CD4-positive, alpha-beta T cell (primary cell): Measurements from ENCODE around the gene ZNF484. TPM values are rescaled to one million over a fixed set of nuclear protein-coding genes. Genes with fewer than 3 reads are reported as not detected.

Experiments
- ATAC-seq: fragments of 200-7000 bp; cut with Tn5 transposase; one replicate; pipeline ENCODE4 v1.10.0; 2022; ENCODE audit warnings: mild to moderate bottlenecking; ENCODE audit not compliant: poor library complexity
- CTCF ChIA-PET: fragments of 350-600 bp; sonication (Branson Sonifier 250); formaldehyde crosslinking; loops from one replicate; lab custom pipeline; 2021; ENCODE audit warnings: antibody characterized with exemption, inconsistent platforms; lab: Charles Lee
- POLR2A ChIA-PET: fragments of 350-600 bp; sonication (Branson Sonifier 250); formaldehyde crosslinking; loops from one replicate; lab custom pipeline; 2021; ENCODE audit warnings: antibody characterized with exemption, inconsistent platforms; lab: Charles Lee
- DNase-seq, 14 experiments: peaks; one replicate each; pipeline ENCODE4 v3.0.0-alpha.2; 2013 to 2020; ENCODE audit warnings: mixed read lengths in 2 of 14
- H3K27ac ChIP-seq, 2 donors: one replicate each; pipeline versions ENCODE4 v1.5.1 to v1.7.0; 2013; ENCODE audit warnings: low read length in 2 of 2, low read depth in 1 of 2, mild to moderate bottlenecking in 1 of 2
- H3K27me3 ChIP-seq, 2 experiments: 1 replicate in 1 of 2; 2 replicates in 1 of 2; pipeline versions ENCODE4 v1.6.1 to v1.7.0; 2013; ENCODE audit warnings: low read length in 2 of 2, control low read depth in 1 of 2, mild to moderate bottlenecking in 1 of 2, moderate library complexity in 1 of 2; ENCODE audit not compliant: insufficient read depth in 2 of 2, control insufficient read depth in 1 of 2
- H3K36me3 ChIP-seq: one replicate; pipeline ENCODE4 v1.6.1; 2013; ENCODE audit warnings: low read length, control low read depth; ENCODE audit not compliant: insufficient read depth
- H3K4me1 ChIP-seq: one replicate; pipeline ENCODE4 v1.6.1; 2013; ENCODE audit warnings: low read length, control low read depth; ENCODE audit not compliant: insufficient read depth
- H3K4me3 ChIP-seq: one replicate; pipeline ENCODE4 v1.5.1; 2013; ENCODE audit warnings: mild to moderate bottlenecking, low read length, moderate library complexity
- H3K9me3 ChIP-seq, 2 experiments: 1 replicate in 1 of 2; 2 replicates in 1 of 2; pipeline versions ENCODE4 v1.6.1 to v1.7.0; 2013; ENCODE audit warnings: low read length in 2 of 2, mild to moderate bottlenecking in 2 of 2, control low read depth in 1 of 2, moderate library complexity in 1 of 2; ENCODE audit not compliant: control insufficient read depth in 1 of 2, insufficient read depth in 1 of 2
- H3K27ac Mint-ChIP-seq: one replicate; pipeline ENCODE4 v1.8.0; 2020; ENCODE audit warnings: mixed read lengths
- H3K27me3 Mint-ChIP-seq: one replicate; pipeline ENCODE4 v1.8.0; 2021; ENCODE audit warnings: mixed read lengths
- H3K36me3 Mint-ChIP-seq: one replicate; pipeline ENCODE4 v1.8.0; 2021; ENCODE audit warnings: low read depth, mixed read lengths
- H3K4me1 Mint-ChIP-seq: one replicate; pipeline ENCODE4 v1.8.0; 2021; ENCODE audit warnings: low read depth, mixed read lengths
- H3K4me3 Mint-ChIP-seq: one replicate; pipeline ENCODE4 v1.8.0; 2020; ENCODE audit warnings: mild to moderate bottlenecking, mixed read lengths
- H3K9me3 Mint-ChIP-seq: one replicate; pipeline ENCODE4 v1.8.0; 2020; ENCODE audit warnings: mixed read lengths
- CTCF ChIP-seq: fragments of 200-600 bp; IDR thresholded peaks from one replicate; pipeline ENCODE4 v1.8.0; 2022; ENCODE audit warnings: antibody characterized with exemption, mild to moderate bottlenecking
- intact Hi-C, 2 experiments: fragments of 100-400 bp; cut with DNase I in 1 of 2; cut with micrococcal nuclease in 1 of 2; formaldehyde crosslinking; loops; one replicate each; pipeline versions ENCODE4 v1.15.1 to v1.9.0; 2023 to 2025; cut with DNase I, micrococcal nuclease
- total RNA-seq, 174 experiments: library from RNA in 2 of 174; stranded (reverse) in 2 of 174; gene quantifications; one replicate each; pipeline ENCODE4 v1.2.3 and lab custom pipeline; 2021 to 2026

The ZNF484 gene
- total RNA-seq, 2 experiments from 2014 or later, result 13.3 to 13.6 TPM

- no peak for TF ChIP-seq CTCF
- Histone ChIP-seq H3K4me3 (no peak overlapping the region), H3K9me3 (peaks cover 0 to 4% of the 10 kb centered on the region in 2 experiments), H3K36me3 (no peaks in the 10 kb centered on the region), H3K27ac (no peak overlapping the region), H3K4me1 (peaks cover 4% of the 10 kb centered on the region), H3K27me3 (peaks cover 0 to 7% of the 10 kb centered on the region in 2 experiments)
- Mint-ChIP-seq H3K27me3 (peaks cover 48% of the 10 kb centered on the region), H3K9me3 (no peaks in the 10 kb centered on the region), H3K36me3 (no peaks in the 10 kb centered on the region), H3K4me3 (no peak overlapping the region), H3K4me1 (peaks cover 3% of the 10 kb centered on the region), H3K27ac (no peak overlapping the region)
- POLR2A ChIA-PET, result no interaction called here
- intact Hi-C loops, result no loop called here
- CTCF ChIA-PET, result no interaction called here
- DNase-seq (no peak), ATAC-seq (no peak)
These were observed 82.1 kb downstream of the ZNF484 start for GRCh38 chr9:92795598-92796336.

Other genes starting within 250 kb of the ZNF484 start
- gene IPPK, start 207.9 kb downstream of the ZNF484 start, total RNA-seq, result 1 to 10 TPM; 4.0 to 4.4 TPM
- 10 to 100 TPM; 14.1 to 14.9 TPM for gene BICD2, start 113.2 kb downstream of the ZNF484 start, total RNA-seq
- gene FGD3, start 69.5 kb upstream of the ZNF484 start, total RNA-seq, result 10 to 100 TPM; 91.0 to 95.7 TPM
- gene SUSD3, start 180.7 kb upstream of the ZNF484 start, total RNA-seq, result 10 to 100 TPM; 33.9 to 35.6 TPM
- 10 to 100 TPM; 38.8 to 39.2 TPM for gene CARD19, start 218.2 kb upstream of the ZNF484 start, total RNA-seq